ENCODE measurements around the gene ZNF641. TPM values are rescaled to one million over a fixed set of nuclear protein-coding genes. Genes with fewer than 3 reads are reported as not detected.

Gene ZNF641
- total RNA-seq, 2 donors from 2014 or later: 11.9 to 13.4 TPM

GRCh38 chr12:48311313-48311712 is 39.4 kb downstream of the ZNF641 start:
- H3K27me3 Mint-ChIP-seq (ENCODE audit: low read depth): no peaks in the 10 kb centered on the region
- no peaks in the 10 kb centered on the region for H3K4me1 Mint-ChIP-seq (ENCODE audit: low read depth)
- H3K27ac Mint-ChIP-seq: no peak overlapping the region
- H3K4me3 Mint-ChIP-seq: no peak overlapping the region
- DNase-seq: no peak
- H3K36me3 Mint-ChIP-seq (ENCODE audit: insufficient read depth in 2 of 2): peaks cover 0 to under 1% of the 10 kb centered on the region in 2 donors
- H3K9me3 Mint-ChIP-seq: peaks cover 0 to 3% of the 10 kb centered on the region in 2 donors
- no peak for ATAC-seq (replicated peaks in 1 of 2)

- ATAC-seq (replicated peaks in 1 of 2) (no peak), DNase-seq (no peak)
- Mint-ChIP-seq H3K27me3 (ENCODE audit: low read depth) (no peaks in the 10 kb centered on the region), H3K36me3 (ENCODE audit: insufficient read depth in 2 of 2) (no peaks in the 10 kb centered on the region), H3K4me1 (ENCODE audit: low read depth) (no peaks in the 10 kb centered on the region), H3K4me3 (no peak overlapping the region), H3K9me3 (no peaks in the 10 kb centered on the region), H3K27ac (no peak overlapping the region)
Observed at GRCh38 chr12:48307269-48307668, 43.5 kb downstream of the ZNF641 start.

GRCh38 chr12:48305190-48305589 is 45.5 kb downstream of the ZNF641 start:
- Mint-ChIP-seq H3K4me1 (ENCODE audit: low read depth) (no peaks in the 10 kb centered on the region), H3K4me3 (no peak overlapping the region), H3K9me3 (no peaks in the 10 kb centered on the region), H3K27ac (no peak overlapping the region), H3K27me3 (ENCODE audit: low read depth) (no peaks in the 10 kb centered on the region), H3K36me3 (ENCODE audit: insufficient read depth in 2 of 2) (no peaks in the 10 kb centered on the region)
- ATAC-seq (replicated peaks in 1 of 2): no peak
- DNase-seq: no peak

- no peak overlapping the region for H3K4me3 Mint-ChIP-seq
- H3K9me3 Mint-ChIP-seq: no peaks in the 10 kb centered on the region
- H3K27ac Mint-ChIP-seq: no peak overlapping the region
- ATAC-seq (replicated peaks in 1 of 2) (no peak), DNase-seq (no peak)
- H3K36me3 Mint-ChIP-seq (ENCODE audit: insufficient read depth in 2 of 2): no peaks in the 10 kb centered on the region
- no peaks in the 10 kb centered on the region for H3K4me1 Mint-ChIP-seq (ENCODE audit: low read depth)
- peaks cover 6% of the 10 kb centered on the region for H3K27me3 Mint-ChIP-seq (ENCODE audit: low read depth)
Observed at GRCh38 chr12:48302161-48302911, 48.4 kb downstream of the ZNF641 start.

- no peak for ATAC-seq (replicated peaks in 1 of 2)
- Mint-ChIP-seq H3K27ac (no peak overlapping the region), H3K36me3 (ENCODE audit: insufficient read depth in 2 of 2) (no peaks in the 10 kb centered on the region), H3K4me3 (no peak overlapping the region), H3K27me3 (ENCODE audit: low read depth) (peaks cover 12% of the 10 kb centered on the region), H3K4me1 (ENCODE audit: low read depth) (peaks cover 14% of the 10 kb centered on the region), H3K9me3 (no peaks in the 10 kb centered on the region)
- DNase-seq: no peak
Observed at GRCh38 chr12:48300774-48301173, 49.9 kb downstream of the ZNF641 start.

- H3K4me1 Mint-ChIP-seq (ENCODE audit: low read depth): peaks cover 14% of the 10 kb centered on the region
- no peak overlapping the region for H3K27ac Mint-ChIP-seq
- DNase-seq: peak; percentile 29 to 44
- H3K27me3 Mint-ChIP-seq (ENCODE audit: low read depth): peaks cover 12% of the 10 kb centered on the region
- peak; percentile 72 to 84 for ATAC-seq (replicated peaks in 1 of 2)
- no peaks in the 10 kb centered on the region for H3K36me3 Mint-ChIP-seq (ENCODE audit: insufficient read depth in 2 of 2)
- H3K4me3 Mint-ChIP-seq: peak overlapping the region; percentile 80 to 83
- H3K9me3 Mint-ChIP-seq: no peaks in the 10 kb centered on the region
Observed at GRCh38 chr12:48296586-48297282, 54.0 kb downstream of the ZNF641 start.

GRCh38 chr12:48292040-48292439 is 58.7 kb downstream of the ZNF641 start:
- Mint-ChIP-seq H3K27me3 (ENCODE audit: low read depth) (peaks cover 6% of the 10 kb centered on the region), H3K4me1 (ENCODE audit: low read depth) (peaks cover 11% of the 10 kb centered on the region), H3K36me3 (ENCODE audit: insufficient read depth in 2 of 2) (no peaks in the 10 kb centered on the region), H3K27ac (no peak overlapping the region), H3K9me3 (no peaks in the 10 kb centered on the region), H3K4me3 (no peak overlapping the region)
- ATAC-seq (replicated peaks in 1 of 2) (no peak), DNase-seq (no peak)

GRCh38 chr12:48291511-48291910 is 59.2 kb downstream of the ZNF641 start:
- Mint-ChIP-seq H3K36me3 (ENCODE audit: insufficient read depth in 2 of 2) (no peaks in the 10 kb centered on the region), H3K27ac (no peak overlapping the region), H3K9me3 (no peaks in the 10 kb centered on the region), H3K27me3 (ENCODE audit: low read depth) (peaks cover 2% of the 10 kb centered on the region), H3K4me3 (no peak overlapping the region), H3K4me1 (ENCODE audit: low read depth) (peaks cover 7% of the 10 kb centered on the region)
- DNase-seq: no peak
- no peak for ATAC-seq (replicated peaks in 1 of 2)

- peaks cover 0 to 3% of the 10 kb centered on the region in 2 donors for H3K36me3 Mint-ChIP-seq (ENCODE audit: insufficient read depth in 2 of 2)
- peaks cover 0 to 5% of the 10 kb centered on the region in 2 donors for H3K9me3 Mint-ChIP-seq
- no peak for DNase-seq
- no peak overlapping the region for H3K27ac Mint-ChIP-seq
- H3K4me3 Mint-ChIP-seq: no peak overlapping the region
- H3K27me3 Mint-ChIP-seq (ENCODE audit: low read depth): no peaks in the 10 kb centered on the region
- peaks cover 12% of the 10 kb centered on the region for H3K4me1 Mint-ChIP-seq (ENCODE audit: low read depth)
- ATAC-seq (replicated peaks in 1 of 2): no peak
Observed at GRCh38 chr12:48288387-48289268, 62.1 kb downstream of the ZNF641 start.

Other genes starting within 250 kb of the ZNF641 start
- gene SENP1, start 244.8 kb downstream of the ZNF641 start, total RNA-seq: 10 to 100 TPM; 58.4 to 68.7 TPM
- gene PFKM, start 231.6 kb downstream of the ZNF641 start, total RNA-seq: 10 to 100 TPM; 29.1 to 35.9 TPM
- gene ASB8, start 193.4 kb downstream of the ZNF641 start, total RNA-seq: 10 to 100 TPM; 52.3 to 61.8 TPM
- under 1 TPM; 0.17 to 0.32 TPM for gene CCDC184, start 167.3 kb downstream of the ZNF641 start, total RNA-seq
- not detected for gene OR10AD1, start 147.6 kb downstream of the ZNF641 start, total RNA-seq
- gene ANP32D, start 121.6 kb upstream of the ZNF641 start, total RNA-seq: not detected
- gene C12orf54, start 131.6 kb upstream of the ZNF641 start, total RNA-seq: under 1 TPM in 1 of 2 donors, not detected in 1; 0.77 TPM
- gene OR8S1, start 174.7 kb upstream of the ZNF641 start, total RNA-seq: not detected
- gene LALBA, start 219.1 kb upstream of the ZNF641 start, total RNA-seq: not detected